ENCODE results near the gene PANX2. TPM values are rescaled to one million over a fixed set of nuclear protein-coding genes. Genes with fewer than 3 reads are reported as not detected.

Gene PANX2
- total RNA-seq, 2 experiments from 2014 or later, result 3.3 to 3.5 TPM

DNA sequence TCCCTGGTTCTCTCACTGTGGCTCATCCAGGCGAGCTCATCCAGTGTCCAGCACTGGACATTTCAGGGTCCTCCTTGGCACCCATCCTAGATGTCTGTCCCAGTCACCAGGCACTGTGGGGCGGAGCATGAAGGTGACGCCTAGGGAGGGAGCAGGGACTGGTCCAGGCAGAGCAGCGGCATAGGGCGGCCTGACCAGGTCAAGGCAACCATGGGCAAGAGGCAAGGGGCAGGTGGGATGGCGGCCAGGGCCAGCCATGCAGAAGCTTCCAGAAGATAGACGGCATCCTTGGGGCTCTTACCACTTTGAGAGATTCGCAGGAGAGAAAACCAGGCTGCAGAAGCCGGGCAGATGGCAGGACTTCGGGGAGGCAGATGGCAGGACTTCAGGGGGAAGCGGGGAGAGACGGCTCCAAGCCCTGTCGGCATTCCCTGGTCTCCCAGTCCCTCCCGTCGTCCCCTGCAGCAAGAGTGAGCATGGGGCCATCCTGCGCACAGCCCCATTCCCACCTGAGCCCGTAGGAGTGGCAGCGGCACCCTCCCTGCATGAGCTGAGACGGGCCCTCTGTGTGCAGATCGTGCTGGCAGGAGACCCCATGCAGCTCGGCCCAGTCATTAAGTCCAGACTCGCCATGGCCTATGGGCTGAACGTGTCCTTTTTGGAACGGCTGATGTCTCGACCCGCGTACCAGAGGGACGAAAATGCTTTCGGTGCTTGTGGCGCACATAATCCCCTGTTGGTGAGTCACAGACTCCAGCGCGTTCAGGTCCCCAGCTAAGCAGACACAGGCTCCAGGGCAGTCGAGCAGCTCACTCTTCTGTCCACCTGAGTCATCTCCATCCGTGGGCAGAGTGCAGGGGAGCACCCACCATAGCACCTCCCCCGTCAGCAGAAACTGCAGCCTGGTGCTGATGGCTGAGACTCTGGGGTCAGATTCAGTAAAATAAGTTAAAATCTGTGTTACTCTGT is 20.1 kb upstream of the PANX2 start:
- Mint-ChIP-seq H3K4me3 (no peak overlapping the region), H3K27ac (no peak overlapping the region), H3K36me3 (no peaks in the 10 kb centered on the region), H3K9me3 (no peaks in the 10 kb centered on the region), H3K27me3 (peaks cover 2% of the 10 kb centered on the region), H3K4me1 (ENCODE audit: low read depth) (peaks cover 4% of the 10 kb centered on the region)
- CTCF ChIA-PET, result interaction anchor here (0.5 to 4.0 kb wide), 8 partner anchors 37 to 383 kb away, joined by 3 to 40 read pairs (median 4); no protein-coding TSS in a partner anchor
- no peak for DNase-seq
- intact Hi-C loops (cut with micrococcal nuclease), result no loop called here
- POLR2A ChIA-PET, result no interaction called here

DNA sequence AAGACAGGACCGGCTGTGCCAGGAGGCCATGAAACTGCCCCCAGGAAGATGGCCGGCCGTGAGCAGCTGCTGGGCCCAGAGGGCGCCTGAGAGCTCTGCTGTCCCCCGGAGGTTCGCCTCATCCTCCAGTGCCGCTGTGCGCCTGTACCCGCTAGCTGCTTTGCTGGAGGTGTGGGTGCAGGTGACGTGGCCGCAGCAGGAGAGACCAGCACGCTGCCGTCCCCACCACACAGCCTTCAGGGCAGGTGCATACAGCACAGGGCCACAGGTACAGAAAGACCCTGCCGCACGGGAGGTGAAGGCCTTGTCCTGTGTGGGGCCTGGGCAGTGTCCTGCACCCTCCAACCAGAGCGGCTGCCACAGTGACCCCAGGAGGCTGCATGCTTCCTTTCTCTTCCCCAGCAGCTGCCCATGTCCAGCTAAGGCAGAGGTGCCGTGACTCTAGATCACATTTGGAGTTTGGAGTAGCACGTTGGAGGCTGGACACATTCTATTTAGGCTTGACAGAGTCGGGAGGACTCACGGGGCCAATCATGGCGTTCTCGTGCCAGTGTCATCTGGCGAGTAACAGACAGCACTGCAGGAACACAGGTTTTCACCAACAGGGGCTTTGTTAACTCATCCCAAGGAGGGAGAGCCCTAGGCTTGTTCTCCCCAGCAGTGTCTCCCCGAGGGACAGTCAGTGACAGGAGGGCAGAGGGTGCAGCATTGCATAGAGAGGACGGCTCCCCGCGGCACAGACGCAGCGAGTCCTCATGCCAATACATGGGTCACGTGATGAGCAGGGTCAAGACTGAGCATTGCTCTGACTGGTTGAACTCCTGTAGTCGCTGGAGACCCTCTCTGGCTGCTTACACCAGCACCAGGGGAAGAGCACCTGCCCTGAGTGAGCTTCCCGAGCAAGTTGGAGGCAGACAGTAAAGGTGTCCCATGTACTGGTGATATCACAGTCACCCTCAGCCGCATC is 18.7 kb upstream of the PANX2 start:
- POLR2A ChIA-PET, result no interaction called here
- H3K27me3 Mint-ChIP-seq, result peaks cover 2% of the 10 kb centered on the region
- no peaks in the 10 kb centered on the region for H3K9me3 Mint-ChIP-seq
- H3K4me1 Mint-ChIP-seq (ENCODE audit: low read depth), result peaks cover 4% of the 10 kb centered on the region
- no peak for DNase-seq
- no peaks in the 10 kb centered on the region for H3K36me3 Mint-ChIP-seq
- no peak overlapping the region for H3K4me3 Mint-ChIP-seq
- CTCF ChIA-PET, result interaction anchor here (1.1 to 4.0 kb wide), 2 partner anchors 56 to 59 kb away, joined by 3 to 40 read pairs; no protein-coding TSS in a partner anchor
- intact Hi-C loops (cut with micrococcal nuclease), result no loop called here
- no peak overlapping the region for H3K27ac Mint-ChIP-seq

DNA sequence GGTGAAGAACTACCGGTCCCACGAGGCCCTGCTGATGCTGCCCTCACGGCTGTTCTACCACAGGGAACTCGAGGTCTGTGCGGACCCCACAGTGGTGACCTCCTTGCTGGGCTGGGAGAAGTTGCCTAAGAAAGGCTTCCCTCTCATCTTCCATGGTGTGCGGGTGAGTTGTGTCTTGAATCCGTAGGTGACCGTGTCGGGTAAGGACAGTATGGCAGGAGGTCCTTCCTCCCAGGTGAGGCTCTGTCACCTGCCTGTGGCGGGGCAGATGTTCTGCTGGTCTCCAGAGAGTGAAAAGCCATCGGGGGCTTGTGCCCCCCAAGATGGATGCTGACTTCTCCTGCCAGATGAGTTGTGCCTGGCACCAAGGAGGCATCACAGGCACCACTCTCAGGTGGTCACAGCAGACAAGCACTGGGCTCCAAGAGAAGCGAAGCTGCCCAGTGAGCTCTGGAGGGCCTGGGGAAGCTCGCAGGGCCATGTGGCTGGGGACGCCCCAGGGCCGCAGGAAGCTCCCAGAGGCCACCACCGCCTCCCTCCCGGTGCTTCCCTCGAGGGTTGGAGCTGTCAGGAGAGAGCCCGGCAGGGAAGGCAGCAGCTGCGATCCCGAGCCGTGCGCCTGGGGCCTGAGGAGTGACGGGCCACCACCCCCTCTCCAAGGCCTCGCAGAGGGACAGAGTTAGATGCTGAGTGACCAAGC is 17.3 kb upstream of the PANX2 start:
- Mint-ChIP-seq H3K4me3 (no peak overlapping the region), H3K27ac (no peak overlapping the region), H3K27me3 (peaks cover 3% of the 10 kb centered on the region), H3K36me3 (no peaks in the 10 kb centered on the region), H3K4me1 (ENCODE audit: low read depth) (peaks cover 4% of the 10 kb centered on the region), H3K9me3 (no peaks in the 10 kb centered on the region)
- intact Hi-C loops (cut with micrococcal nuclease), result no loop called here
- DNase-seq, result no peak
- ChIA-PET CTCF (no interaction called here), POLR2A (no interaction called here)

DNA sequence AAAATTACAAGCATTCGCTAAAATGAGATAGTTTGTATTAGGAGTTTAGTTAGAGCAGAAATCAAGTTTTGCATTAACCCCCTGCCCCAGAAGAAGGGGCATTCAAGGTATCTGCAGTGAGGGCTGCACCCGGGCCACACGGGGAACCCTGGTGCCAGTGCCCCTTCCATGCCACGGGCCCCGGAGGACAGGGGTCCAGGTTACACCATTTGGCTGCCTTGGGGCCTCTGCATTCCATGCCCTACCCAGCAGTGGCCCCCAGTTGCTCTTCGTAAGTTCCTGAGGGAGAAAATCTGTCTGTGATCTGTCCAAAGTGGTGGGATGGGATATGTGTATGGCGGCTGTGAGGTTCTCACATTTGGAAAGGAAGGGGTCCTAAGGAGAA is 16.8 kb upstream of the PANX2 start:
- intact Hi-C loops (cut with micrococcal nuclease), result no loop called here
- no peaks in the 10 kb centered on the region for H3K36me3 Mint-ChIP-seq
- no peak for DNase-seq
- H3K27ac Mint-ChIP-seq, result no peak overlapping the region
- no peaks in the 10 kb centered on the region for H3K9me3 Mint-ChIP-seq
- POLR2A ChIA-PET, result no interaction called here
- no peak overlapping the region for H3K4me3 Mint-ChIP-seq
- H3K27me3 Mint-ChIP-seq, result peaks cover 6% of the 10 kb centered on the region
- peaks cover 4% of the 10 kb centered on the region for H3K4me1 Mint-ChIP-seq (ENCODE audit: low read depth)
- CTCF ChIA-PET, result no interaction called here

DNA sequence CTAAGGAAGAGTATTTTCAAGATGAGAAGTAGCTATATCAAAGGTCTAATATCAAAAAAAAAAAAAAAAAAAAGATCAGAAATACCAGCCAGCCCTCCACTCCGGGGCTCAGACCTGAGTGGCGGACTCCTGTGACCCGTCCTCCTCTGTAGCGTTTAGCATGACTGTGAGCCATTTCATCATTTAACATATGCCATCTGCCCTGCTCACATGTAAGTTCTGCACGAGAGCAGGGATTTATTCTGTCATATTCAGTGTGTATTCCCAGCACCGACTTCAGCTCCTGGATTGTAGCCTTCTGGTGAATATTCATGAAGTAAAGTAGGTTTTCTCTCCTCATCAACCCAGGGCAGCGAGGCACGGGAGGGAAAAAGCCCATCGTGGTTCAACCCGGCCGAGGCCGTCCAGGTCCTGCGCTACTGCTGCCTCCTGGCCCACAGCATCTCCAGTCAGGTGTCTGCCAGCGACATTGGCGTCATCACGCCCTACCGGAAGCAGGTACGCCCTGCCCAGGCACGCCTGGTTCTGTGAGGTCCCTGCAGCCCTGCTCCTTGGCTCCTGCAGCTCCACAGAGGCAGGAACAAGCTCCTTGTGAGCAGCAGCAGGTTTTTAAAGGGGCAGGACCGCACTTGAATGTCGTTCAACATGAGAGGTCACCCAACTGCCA is 12.7 kb upstream of the PANX2 start:
- ChIA-PET POLR2A (no interaction called here), CTCF (no interaction called here)
- no peak for DNase-seq
- H3K27ac Mint-ChIP-seq, result no peak overlapping the region
- intact Hi-C loops (cut with micrococcal nuclease), result no loop called here
- no peak overlapping the region for H3K4me3 Mint-ChIP-seq
- H3K36me3 Mint-ChIP-seq, result no peaks in the 10 kb centered on the region
- H3K4me1 Mint-ChIP-seq (ENCODE audit: low read depth), result no peaks in the 10 kb centered on the region
- no peaks in the 10 kb centered on the region for H3K9me3 Mint-ChIP-seq
- peaks cover 13% of the 10 kb centered on the region for H3K27me3 Mint-ChIP-seq

DNA sequence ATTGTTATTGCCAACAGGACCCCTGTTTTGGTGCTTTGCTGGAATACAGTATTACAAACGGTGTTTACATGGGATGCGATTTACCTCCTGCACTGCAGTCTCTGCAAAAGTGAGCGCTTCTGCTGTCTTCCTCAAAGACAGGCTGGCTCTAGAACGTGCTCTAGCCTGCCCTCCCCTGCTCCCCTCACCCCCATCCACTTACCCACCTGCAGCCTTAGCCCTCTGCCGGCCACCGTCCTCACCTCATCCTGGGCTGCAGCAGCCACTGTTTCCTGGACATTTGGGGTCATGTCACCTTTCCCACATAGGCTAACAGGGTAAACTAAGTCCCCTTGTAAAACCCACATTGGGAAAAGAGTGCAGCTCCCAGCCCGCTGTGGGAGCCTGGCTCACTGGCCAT is 9.6 kb upstream of the PANX2 start:
- no peaks in the 10 kb centered on the region for H3K9me3 Mint-ChIP-seq
- H3K36me3 Mint-ChIP-seq, result no peaks in the 10 kb centered on the region
- H3K4me1 Mint-ChIP-seq (ENCODE audit: low read depth), result no peaks in the 10 kb centered on the region
- POLR2A ChIA-PET, result no interaction called here
- DNase-seq, result no peak
- peaks cover 20% of the 10 kb centered on the region for H3K27me3 Mint-ChIP-seq
- no peak overlapping the region for H3K27ac Mint-ChIP-seq
- intact Hi-C loops (cut with micrococcal nuclease), result no loop called here
- no peak overlapping the region for H3K4me3 Mint-ChIP-seq
- CTCF ChIA-PET, result no interaction called here

DNA sequence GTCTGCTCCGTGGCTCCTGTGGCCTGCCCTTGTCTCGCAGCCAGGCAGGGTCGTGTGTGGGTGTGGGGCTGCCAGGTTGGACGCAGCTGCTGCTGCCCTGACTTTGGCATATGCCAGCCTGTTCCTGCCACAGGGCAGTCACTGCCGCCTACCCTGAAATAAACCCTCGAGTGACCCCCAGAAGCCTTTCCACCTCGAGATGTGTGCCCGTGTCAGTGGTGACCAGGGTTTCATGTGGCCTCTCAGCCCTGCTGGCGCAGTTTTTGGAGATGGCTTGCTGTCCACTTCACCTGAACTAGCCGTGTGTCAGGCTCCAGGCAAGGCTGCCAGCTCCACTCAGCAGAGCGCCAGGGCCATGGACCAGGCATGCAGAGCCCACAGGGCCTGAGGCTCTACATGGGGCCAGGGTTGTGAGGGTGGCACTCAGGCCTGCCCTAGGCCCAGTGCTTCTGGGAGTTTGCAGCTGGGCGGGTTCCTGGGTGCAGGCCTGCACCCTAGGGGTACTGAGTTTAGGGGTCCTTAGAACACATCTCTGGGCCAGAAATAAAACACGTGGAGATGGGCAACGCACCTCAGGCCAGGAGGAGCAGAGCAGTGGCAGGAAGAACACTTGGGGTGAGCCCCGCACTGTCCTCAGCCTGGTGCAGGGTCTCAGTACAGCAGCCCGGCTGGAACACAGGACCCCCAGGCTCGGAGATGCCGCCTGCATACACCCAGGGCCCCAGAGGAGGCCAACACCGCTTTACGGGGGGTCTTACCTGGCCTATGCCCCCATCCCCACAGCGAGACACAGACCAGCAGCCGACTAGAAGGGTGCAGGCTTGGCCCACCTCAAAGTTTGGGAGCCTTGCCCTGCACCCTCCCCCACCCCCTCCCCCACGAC is 8.8 kb upstream of the PANX2 start:
- POLR2A ChIA-PET, result no interaction called here
- no peaks in the 10 kb centered on the region for H3K36me3 Mint-ChIP-seq
- peaks cover 20% of the 10 kb centered on the region for H3K27me3 Mint-ChIP-seq
- no peak overlapping the region for H3K27ac Mint-ChIP-seq
- H3K4me1 Mint-ChIP-seq (ENCODE audit: low read depth), result no peaks in the 10 kb centered on the region
- intact Hi-C loops (cut with micrococcal nuclease), result no loop called here
- H3K9me3 Mint-ChIP-seq, result no peaks in the 10 kb centered on the region
- H3K4me3 Mint-ChIP-seq, result no peak overlapping the region
- CTCF ChIA-PET, result no interaction called here
- no peak for DNase-seq

DNA sequence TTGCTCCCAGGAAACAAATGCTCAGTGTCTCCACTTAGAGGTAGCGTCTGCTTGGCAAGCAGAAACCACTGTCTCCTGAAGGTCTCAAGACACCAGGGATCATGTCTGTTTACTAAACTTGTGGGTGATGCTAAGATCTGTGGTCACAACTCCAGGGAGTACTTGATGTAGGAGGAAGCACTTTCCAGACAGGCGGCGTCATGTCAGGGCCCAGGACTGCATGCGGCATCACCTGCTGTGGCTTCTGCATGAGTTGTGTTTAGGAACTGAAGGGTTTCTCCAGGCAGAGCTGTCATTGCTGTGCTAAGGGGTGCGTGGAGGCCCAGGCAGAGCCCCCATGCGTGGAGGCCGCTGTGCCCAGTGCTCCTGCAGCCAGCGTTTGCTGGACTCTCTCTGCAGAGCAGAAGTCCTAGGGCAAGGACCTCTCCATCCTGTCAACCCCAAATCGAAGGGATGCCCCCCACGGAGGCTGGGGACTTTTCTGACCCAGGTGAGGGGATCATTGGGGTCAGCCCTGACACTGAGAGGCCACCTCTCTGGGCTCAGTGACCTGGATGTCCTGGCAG is 8.1 kb upstream of the PANX2 start:
- Mint-ChIP-seq H3K27ac (no peak overlapping the region), H3K4me1 (ENCODE audit: low read depth) (no peaks in the 10 kb centered on the region), H3K9me3 (no peaks in the 10 kb centered on the region), H3K4me3 (no peak overlapping the region), H3K27me3 (peaks cover 19% of the 10 kb centered on the region), H3K36me3 (no peaks in the 10 kb centered on the region)
- ChIA-PET CTCF (no interaction called here), POLR2A (no interaction called here)
- intact Hi-C loops (cut with micrococcal nuclease), result no loop called here
- DNase-seq, result no peak

DNA sequence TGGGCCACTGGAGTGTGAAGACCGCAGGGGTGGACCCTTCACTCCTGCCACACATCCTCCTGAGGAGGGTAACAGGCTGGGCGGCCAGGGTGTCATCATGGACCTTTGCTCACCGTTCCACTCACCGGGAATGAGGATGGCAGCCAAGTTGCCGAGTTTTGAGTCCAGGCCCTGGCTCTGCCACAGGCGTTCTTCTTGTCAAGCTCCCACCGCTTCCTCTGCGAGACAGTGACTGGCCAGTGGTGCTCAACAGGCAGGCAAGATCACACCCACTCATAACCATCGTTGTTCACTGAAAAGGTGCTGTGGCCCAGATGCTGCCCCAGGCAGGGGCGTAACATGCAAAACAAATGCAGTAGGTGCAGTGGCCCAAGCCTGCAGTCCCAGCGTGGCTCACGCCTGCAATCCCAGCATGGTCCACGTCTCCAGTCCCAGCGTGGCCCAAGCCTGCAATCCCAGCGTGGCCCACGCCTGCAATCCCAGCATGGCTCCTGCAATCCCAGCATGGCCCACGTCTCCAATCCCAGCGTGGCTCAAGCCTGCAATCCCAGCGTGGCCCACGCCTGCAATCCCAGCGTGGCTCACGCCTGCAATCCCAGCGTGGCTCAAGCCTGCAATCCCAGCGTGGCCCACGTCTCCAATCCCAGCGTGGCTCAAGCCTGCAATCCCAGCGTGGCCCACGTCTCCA is 5.0 kb upstream of the PANX2 start:
- peaks cover 28% of the 10 kb centered on the region for H3K27me3 Mint-ChIP-seq
- peaks cover 6% of the 10 kb centered on the region for H3K4me1 Mint-ChIP-seq (ENCODE audit: low read depth)
- ChIA-PET CTCF (no interaction called here), POLR2A (no interaction called here)
- no peak overlapping the region for H3K27ac Mint-ChIP-seq
- H3K9me3 Mint-ChIP-seq, result no peaks in the 10 kb centered on the region
- intact Hi-C loops (cut with micrococcal nuclease), result no loop called here
- no peak overlapping the region for H3K4me3 Mint-ChIP-seq
- H3K36me3 Mint-ChIP-seq, result no peaks in the 10 kb centered on the region
- no peak for DNase-seq

DNA sequence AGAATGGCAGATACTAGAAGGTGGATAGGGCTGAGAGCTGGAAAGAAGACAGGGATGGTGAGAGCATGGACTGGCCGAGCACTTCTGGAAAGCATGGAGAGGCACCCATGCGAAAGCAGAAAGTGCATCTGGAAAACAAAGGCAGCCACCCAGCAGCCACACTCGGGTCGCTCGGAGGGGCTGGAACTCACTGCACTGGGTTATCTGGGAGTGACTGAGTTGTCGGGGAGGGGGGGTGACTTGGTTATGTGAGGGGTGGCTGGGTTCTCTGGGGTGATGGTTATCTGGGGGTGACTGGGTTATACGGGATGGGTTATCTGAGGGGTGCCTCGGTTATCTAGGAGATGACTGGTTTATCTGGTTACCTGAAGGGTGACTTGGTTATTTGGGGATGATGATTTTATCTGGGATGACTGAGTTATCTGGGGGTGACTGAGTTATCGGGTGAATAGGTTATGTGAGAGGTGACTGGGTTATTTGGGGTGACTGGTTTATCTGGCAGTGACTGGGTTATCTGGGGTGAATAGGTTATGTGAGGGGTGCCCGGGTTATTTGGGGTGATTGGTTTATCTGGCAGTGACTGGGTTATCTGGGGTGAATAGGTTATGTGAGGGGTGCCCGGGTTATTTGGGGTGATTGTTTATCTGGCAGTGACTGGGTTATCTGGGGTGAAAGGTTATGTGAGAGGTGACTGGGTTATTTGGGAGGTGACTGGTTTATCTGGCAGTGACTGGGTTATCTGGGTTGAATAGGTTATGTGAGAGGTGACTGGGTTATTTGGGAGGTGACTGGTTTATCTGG is 2.6 kb upstream of the PANX2 start:
- POLR2A ChIA-PET, result no interaction called here
- Mint-ChIP-seq H3K9me3 (no peaks in the 10 kb centered on the region), H3K27ac (no peak overlapping the region), H3K36me3 (no peaks in the 10 kb centered on the region), H3K4me3 (no peak overlapping the region), H3K4me1 (ENCODE audit: low read depth) (peaks cover 9% of the 10 kb centered on the region), H3K27me3 (peaks cover 32% of the 10 kb centered on the region)
- CTCF ChIA-PET, result no interaction called here
- no peak for DNase-seq
- intact Hi-C loops (cut with micrococcal nuclease), result no loop called here

Data from activated CD4-positive, alpha-beta memory T cell treated with anti-CD3 and anti-CD28 coated beads for 36 hours (primary cell).